Activated CD4-positive, alpha-beta T cell treated with anti-CD3 and anti-CD28 coated beads for 48 hours (primary cell): Measurements from ENCODE around the gene ZCWPW1.
"Not testable (repeated sequence)": the region's sequence is repeated elsewhere in the genome, so short reads cannot be mapped to it uniquely, and the experiment has no call there.

Experiments
- DNase-seq: peaks from one replicate; pipeline ENCODE4 v3.0.0-alpha.2; 2020

ZCWPW1 gene

DNA sequence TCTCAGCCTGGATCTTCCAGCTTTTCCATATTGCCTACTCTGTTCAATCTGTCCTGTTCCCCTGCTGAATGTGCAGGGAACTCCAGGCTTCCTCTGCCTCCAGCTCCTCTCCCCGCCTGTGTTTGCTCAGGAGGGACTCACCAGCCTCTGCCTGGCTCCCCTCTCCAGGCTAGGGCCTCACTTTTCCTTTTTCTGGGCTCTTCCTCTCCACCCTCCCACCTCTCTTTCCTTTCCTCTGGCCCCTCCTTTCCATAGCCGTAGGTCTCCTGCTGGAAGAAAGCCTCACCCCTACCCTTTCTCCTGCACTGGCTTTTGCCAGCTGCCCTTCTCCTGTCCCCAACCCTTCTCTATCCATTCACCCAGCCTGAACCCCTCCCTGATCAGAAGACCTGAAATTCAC, 30.3 kb downstream of the ZCWPW1 start:
- DNase-seq: no peak

DNA sequence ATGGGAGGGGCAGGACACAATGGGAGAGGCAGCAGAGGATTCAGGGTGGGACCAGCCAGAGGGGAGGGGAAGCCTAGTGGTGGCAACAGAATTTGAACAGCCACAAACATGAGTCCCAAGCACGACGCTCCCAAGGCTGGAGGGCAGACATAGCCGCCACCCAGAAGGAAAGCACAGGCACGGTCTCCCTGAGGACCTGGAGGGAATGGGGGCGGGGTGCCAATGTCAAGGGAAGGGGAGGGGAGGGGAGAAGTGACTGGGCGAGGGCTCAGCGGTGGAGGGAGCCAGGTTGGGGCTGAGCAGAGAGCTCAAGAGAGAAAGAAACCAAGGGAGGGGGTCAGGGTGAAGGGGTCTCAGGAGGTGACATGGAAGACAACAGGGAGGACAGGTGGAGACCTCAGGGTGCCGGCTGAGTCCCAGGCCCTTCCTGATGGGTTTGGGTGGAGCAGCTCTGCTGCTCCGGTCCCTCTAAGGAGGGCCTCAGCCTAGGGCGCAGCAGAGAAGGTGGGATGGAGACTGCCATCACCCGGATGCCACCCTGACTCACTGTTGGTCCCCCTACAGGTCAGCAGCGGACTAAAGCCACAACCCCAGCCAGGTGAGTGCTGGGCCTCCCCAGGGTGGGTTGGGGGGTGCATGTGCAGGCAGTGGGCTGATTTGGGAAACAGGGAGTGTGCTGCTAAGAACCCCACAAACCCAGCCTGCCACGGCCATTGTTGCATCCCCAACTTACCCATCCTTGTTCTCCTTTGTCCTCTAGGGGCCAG, 31.0 kb downstream of the ZCWPW1 start:
- no peak for DNase-seq

DNA sequence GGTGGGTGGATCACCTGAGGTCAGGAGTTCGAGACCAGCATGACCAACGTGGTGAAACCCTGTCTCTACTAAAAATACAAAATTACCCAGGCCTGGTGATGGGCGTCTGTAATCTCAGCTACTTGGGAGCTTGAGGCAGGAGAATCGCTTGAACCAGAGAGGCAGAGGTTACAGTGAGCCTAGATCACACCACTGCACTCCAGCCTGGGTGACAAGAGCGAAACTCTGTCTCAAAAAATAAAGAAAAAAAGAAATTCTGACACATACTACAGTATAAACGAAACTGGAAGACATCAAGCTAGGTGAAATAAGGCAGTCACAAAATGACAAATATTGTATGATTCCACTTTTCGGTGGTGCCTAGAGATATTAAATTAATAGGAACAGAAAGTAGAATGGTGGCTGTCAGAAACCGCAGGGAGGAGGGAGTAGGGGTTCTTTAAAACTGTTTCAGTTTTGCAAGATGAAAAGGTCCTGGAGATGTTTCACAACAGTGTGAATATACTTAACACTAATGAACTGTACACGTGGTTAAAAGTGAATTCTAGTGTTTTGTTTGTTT, 32.0 kb downstream of the ZCWPW1 start:
- DNase-seq: peak; percentile 74

DNA sequence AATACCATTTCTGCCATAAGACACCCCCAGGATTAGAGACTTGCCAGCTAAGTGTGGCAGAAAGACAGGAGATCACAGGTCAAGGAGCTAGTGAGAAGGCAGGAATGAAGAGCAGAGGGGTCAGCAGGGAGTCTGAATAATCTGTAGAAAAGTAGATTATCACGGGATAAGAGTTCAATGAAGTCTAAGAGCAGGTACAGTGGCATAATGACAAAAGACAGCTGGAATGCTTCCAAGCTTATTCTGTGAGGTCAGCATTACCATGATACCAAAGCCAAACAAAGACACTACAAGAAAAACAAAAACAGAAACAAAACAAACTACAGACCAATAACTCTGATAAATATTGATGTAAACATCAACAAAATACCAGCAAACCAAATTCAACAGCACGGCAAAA, 34.4 kb downstream of the ZCWPW1 start:
- no peak for DNase-seq

DNA sequence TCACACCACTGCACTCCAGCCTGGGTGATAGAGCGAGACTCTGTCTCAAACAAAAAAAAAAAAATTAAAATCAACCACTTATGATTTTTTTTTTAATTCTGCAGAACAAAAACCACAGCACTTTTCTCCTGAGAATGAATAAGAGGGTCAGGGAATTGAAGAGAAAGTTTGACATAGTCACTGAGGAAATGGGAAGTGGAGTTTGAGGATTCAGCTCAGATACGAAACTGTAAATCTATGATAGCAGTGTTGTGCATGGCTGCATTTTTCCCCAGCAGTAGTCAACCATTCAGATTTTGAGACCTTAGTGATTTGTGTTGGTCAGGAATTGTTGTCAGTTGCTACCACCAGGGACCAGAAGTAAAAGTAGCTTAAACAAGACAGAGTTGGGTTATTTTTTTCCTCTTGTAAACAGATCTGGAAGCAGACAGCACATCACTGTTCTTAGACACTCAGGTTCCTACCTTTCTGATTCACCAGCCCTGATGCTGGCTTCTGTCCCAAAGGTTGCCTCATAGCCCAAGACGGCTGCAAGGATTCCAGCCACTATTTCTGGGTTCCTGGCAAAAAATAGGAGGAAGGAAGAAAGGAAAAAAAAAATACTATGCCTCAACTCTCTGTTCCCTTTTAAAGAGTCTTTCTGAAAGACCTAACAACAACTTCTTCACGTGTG, 35.1 kb downstream of the ZCWPW1 start:
- no peak for DNase-seq

DNA sequence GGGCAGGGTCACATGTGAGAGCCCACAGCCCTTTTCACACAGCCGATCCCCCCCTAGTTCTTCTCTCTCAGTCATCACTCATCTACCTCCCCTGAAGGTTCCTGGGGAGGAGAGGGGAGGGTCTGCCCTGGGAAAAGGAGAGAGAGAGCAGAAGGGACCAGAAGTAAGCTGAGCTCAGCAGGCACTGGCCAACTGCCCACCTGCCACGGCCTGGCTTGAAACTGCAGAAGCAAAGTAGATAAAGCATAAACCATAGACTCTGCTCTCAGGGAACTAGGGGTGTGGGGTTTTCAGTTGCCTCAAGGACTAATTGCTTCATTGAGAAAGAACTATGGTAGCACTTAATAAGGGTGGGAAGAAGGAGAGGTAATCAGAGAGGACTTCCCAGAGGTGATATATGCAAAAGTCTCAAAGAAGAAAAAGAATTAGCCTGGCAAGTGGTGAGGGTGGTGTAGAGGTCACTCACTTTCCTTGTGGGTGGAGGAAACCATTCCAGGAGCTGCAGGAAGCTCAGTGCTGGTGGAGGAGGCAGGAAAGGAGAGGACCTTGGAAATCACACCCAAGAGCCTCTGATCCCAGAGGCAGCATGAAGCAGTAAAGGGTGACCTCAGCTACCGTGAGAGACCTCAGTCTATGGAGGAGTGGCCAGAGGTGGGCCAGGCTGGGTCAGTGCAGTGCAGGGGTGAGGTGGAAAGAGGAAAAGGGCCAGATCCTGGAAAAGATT, 38.1 kb downstream of the ZCWPW1 start:
- DNase-seq: no peak

DNA sequence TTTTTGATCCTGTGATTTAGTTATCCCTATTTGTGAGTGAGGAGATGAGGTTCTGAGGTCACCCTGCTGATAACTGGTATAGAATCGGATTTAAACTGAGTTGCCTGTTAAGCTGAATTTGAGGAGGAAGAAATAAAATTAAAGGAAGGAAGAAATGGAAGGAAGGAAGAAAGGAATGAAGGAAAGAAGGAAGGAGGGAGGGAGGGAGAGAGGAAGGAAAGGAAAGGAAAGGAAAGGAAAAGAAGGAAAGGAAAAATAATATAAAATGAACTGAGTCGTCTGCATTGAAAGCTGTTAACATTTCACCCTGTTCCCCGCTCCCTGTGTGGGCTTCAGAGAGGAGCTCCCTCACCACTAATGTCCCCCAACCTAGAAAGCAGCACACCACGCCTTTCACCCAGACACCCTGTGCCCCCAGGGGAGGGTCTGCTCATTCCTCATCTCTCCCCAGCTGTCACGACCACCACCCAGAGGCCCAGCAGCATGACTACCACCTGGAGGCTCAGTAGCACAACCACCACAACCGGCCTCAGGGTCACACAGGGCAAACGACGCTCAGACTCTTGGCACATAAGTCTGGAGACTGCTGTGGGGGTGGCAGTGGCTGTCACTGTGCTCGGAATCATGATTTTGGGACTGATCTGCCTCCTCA, 38.9 kb downstream of the ZCWPW1 start:
- no peak for DNase-seq

DNA sequence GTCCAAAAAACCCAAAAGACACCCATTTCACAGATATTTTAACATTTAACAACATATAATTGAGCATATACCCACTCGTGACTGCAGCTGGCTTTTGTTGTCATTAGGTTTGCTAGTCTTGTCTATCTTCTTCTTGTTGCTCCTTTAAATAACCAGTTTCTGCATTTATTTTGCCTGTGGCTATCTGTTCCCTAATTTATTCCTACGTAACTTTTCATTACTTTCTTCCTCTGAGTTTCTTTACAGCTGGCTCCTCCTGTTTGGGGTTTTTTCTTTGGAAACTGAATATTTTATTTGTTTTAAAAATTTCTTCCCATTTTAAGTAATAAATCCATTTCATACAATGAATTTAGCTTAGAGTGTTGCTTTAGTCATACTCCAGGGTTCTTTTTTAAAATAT, 40.8 kb downstream of the ZCWPW1 start:
- DNase-seq: no peak

DNA sequence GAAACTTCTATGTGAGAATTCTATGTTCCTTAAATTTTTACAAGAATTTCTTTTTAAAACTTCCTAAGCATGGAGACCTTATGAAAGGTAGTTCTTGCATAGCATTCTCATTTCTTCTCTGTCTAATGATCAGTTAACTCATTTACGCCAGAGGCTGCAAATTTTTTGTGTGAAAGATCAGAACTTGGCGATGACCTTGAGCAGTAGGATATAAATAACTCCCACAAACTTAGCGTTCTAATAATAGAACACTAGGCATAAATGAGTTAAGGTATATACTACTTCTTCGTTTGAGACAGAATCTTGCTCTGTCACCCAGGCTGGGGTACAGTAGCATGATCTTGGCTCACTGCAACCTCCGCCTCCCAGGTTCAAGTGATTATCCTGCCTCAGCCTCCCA, 41.6 kb downstream of the ZCWPW1 start:
- no peak for DNase-seq

DNA sequence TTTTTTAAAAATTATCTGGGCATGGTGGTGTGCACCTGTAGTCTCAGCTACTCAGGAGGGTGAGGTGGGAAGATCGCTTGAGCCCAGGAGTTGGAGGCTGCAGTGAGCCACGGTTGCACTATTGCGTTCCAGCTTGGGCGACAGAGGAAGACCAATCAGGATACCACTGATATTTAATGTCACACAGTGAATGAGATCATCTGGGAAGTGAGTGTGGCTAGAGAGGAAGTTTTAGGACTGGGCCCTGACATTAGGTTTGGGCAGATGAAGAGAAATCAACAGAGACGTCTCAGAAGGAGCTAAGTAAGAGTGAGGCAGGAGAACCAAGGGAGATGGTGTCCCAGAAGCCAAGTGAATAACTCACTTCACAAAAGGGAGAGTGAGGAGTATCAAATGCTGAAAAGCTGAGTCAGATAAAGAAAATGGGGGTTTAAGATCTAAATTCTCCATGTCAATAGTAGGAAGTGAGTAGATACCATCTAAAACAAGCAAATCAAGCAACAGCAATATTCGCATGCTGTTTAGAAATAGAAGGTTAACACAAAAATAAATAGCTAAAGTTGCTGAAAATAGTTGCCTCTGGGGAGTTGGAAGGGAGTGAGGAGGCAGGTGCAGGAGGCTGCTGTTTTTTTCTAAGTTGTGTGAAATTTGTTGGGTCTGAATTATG, 43.7 kb downstream of the ZCWPW1 start:
- no peak for DNase-seq

DNA sequence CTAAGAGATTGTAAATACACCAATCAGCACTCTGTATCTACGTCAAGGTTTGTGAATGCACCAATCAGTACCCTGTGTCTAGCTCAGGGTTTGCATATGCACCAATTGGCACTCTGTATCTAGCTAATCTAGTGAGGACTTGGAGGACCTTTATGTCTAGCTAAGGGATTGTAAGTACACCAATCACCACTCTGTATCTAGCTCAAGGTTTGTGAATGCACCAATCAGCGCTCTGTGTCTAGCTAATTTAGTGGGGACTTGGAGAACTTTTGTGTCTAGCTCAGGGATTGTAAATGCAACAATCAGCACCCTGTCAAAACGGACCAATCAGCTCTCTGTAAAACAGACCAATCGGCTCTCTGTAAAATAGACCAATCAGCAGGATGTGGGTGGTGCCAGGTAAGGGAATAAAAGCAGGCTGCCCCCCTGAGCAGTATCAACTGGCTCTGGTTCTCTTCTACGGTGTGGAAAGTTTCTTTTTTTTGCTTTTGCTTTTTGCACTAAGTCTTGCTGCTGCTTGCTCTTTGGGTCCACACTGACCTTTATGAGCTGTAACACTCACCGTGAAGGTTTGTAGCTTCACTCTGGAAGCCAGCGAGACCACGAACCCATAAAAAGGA, 46.2 kb downstream of the ZCWPW1 start:
- DNase-seq: not testable (repeated sequence)

DNA sequence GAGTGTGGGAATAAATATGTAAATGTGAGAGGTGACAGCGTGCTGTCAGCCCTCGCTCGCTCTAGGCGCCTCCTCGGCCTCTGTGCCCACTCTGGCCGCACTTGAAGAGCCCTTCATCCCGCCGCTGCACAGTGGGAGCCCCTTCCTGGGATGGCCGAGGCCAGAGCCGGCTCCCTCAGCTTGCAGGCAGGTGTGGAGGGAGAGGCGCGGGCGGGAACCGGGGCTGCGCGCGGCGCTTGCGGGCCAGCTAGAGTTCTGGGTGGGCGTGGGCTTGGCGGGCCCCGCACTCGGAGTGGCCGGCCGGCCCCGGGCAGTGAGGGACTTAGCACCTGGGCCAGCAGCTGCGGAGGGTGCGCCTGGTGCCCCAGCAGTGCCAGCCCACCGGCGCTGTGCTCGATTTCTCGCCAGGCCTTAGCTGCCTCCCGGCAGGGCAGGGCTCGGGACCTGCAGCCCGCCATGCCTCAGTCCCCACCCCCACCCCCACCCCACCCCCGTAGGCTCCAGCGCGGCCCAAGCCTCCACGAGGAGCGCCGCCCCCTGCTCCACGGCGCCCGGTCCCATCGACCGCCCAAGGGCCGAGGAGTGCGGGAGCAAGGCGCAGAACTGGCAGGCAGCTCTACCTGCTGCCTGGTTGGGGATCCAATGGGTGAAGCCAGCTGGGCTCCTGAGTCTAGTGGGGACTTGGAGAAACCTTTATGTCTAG, 46.8 kb downstream of the ZCWPW1 start:
- DNase-seq: not testable (repeated sequence)

DNA sequence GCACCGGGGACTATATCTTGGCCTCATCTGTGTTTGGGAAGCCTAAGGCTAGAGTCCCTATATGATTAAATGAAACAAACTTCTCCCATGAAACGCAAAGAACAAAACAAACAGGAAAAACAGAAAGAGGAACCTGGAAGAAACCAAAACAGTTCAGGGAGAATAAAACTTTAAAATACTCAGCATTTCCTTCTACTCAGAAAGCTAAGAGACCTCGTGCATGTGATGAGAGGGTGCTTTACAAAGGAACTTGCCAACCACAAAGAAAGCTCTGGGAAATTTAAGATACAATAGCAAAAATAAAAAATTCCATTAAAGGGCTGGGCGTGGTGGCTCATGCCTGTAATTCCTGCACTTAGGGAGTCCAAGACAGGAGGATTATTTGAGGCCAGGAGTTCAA, 48.3 kb downstream of the ZCWPW1 start:
- DNase-seq: no peak

DNA sequence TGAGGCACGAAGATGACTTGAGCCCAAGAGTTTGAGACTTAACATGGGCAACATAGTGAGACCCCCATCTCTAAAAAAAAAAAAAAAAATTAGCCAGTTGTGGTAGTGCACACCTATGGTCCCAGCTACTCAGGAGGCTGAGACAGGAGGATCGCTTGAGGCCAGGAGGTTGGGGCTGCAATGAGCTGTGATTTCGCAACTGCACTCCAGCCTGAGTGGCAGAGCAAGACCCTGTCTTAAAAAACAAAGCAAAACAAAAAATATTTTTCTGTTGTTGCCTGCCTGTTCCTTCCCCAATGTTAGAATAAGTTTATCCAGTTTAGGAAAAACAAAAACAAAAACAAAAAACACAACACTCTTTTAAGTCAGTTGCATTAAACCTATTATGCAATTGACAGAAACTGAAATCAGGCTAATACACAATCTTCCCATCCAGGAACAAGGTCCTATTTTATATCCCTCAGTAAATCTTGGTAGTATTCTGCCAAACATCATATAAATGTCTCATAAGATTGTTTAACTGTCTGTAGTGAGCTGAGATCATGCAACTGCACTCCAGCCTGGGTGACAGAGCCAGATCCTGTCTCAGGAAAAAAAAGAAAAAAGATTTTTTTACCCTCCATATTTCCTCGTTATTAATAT, 50.3 kb downstream of the ZCWPW1 start:
- no peak for DNase-seq

DNA sequence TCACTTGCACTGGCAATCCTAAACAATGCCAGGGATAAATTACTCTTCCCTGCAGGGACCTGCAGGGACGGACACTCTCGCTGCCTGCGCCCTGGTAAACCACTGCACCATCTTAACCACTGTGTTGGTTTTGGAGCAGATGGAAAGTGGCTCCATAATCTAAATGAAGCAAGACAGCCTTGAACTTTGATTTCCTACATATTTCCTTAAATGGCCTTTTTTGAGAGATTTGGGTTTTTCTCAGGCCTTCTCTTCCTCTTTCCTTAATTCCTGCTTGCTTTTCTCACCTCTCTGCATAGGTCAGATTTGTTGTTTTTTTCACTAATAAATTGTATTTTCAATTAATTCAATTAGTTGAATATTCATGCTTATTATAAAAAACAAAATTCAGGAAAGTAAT, 52.4 kb downstream of the ZCWPW1 start:
- DNase-seq: no peak

DNA sequence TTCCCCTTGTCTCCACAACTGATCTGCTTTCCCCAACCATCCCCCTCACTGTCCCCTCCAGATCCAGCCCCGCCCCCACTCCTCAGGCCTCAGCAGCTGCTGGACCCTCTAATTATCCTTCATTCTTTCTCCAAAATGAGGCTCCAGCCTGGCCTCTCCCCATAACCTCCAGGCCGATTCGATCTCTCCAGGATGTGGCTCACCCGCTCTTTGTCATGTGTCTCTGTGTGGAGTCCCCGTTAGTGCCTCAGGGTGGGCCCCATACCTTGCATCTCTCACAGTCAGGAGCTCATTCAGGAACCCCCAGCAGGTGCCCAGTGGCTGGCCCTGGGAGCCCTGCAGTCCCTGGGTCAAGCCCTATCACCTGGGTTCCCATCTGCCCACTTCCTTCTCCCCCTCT, 53.9 kb downstream of the ZCWPW1 start:
- DNase-seq: no peak

DNA sequence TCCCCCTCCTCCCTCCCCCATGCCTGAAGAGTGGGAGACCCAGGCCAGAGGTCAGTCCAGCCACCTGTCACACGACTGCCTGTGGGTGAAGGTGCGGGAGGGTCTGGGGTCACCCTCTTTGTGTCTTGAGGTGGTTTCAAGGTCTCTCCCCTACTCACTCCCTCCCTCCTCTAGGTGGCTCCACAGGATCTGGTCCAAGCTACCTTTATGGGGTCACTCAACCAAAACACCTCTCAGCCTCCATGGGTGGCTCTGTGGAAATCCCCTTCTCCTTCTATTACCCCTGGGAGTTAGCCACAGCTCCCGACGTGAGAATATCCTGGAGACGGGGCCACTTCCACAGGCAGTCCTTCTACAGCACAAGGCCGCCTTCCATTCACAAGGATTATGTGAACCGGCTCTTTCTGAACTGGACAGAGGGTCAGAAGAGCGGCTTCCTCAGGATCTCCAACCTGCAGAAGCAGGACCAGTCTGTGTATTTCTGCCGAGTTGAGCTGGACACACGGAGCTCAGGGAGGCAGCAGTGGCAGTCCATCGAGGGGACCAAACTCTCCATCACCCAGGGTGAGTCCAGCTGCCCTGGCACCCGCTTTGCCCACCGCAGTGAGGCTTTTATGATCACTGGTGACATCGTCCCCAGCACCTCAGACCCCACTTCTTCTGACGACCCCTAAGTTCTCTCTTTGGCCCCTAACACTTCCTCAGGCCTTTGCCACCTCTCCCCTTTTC, 54.5 kb downstream of the ZCWPW1 start:
- not testable (repeated sequence) for DNase-seq

DNA sequence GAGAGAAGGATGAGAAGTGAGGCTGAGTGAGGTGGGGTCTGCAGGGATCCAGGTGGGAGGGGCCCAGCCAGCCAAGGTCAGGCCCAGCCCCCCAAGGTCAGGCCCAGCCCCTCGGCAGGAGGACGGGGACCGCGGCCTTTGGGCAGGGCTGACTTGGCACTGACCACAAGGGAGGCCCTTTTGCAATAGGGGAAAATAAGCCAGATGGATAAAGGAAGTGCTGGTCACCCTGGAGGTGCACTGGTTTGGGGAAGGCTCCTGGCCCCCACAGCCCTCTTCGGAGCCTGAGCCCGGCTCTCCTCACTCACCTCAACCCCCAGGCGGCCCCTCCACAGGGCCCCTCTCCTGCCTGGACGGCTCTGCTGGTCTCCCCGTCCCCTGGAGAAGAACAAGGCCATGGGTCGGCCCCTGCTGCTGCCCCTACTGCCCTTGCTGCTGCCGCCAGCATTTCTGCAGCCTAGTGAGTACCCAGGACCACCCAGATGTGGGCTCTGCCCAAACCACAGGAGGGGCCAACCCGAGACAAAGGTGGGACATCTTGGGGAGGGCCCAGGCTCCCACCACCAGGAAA, 55.2 kb downstream of the ZCWPW1 start, which contains the start of gene PILRA:
Gene PILRA, plus strand, starts transcription at position 227 of the 571 bp plus-strand sequence. Its CDS starts 170 bp downstream, at position 397.
- no peak for DNase-seq

DNA sequence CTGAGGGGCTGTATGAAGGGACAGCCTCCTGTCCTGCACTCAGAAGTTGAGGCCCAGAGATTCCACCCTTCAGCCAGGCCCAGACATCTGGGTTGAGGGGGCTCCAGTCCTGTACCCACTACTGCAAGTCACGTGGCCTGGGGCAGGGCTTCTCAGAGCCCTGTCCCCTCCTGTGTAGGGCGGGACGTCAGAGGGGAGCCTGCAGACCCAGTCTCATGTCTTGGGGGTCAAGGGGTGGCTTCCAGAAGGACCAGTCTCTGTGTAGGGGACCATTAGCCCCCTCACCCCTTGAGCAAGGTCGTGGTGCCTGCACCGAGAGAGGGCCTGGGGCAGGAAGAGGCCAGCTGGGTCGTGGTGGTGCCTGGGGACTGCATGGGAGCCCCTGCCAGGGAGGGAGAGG, 55.8 kb downstream of the ZCWPW1 start:
- DNase-seq: no peak

DNA sequence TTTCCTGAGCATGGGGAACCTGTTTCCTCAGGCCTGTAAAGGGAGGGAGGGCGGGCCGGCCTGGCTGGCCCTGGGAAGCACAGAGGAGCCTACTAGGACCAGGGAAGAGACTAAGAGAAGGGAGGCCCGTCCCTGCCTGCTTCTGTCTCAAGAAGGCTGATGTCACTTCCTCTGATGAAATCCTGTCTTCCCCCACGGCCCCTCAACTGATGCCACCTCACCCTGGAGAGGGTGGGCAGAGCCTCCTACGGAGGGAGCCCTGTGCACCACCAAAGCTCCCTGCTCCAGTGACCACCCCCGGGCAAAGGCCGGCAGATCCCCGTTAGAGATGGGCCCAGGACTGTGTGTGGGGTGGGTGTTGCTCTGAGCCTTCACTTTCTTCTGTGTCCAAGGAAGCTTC, 56.2 kb downstream of the ZCWPW1 start:
- DNase-seq: no peak
